H9 (cell line): ENCODE measurements around the gene MRAS. TPM values are rescaled to one million over a fixed set of nuclear protein-coding genes. Genes with fewer than 3 reads are reported as not detected.

ENCODE experiments used
- DNase-seq: peaks from one replicate; pipeline ENCODE4 v3.0.0-alpha.2; 2017
- H2AFZ ChIP-seq: one replicate; pipeline ENCODE4 v1.6.1; 2013; ENCODE audit warnings: mild to moderate bottlenecking, low read length, control low read depth, moderate library complexity
- H2AK5ac ChIP-seq: 2 replicates; pipeline ENCODE4 v1.6.1; 2013; ENCODE audit warnings: low read length, control low read depth, mixed read lengths; ENCODE audit not compliant: insufficient read length
- H2BK120ac ChIP-seq: one replicate; pipeline ENCODE4 v1.6.1; 2013; ENCODE audit warnings: low read depth, mild to moderate bottlenecking, low read length, control low read depth, inconsistent platforms; ENCODE audit not compliant: poor library complexity, severe bottlenecking
- H2BK12ac ChIP-seq: 2 replicates; pipeline ENCODE4 v1.6.1; 2013; ENCODE audit warnings: low read length, control low read depth, mixed read lengths, low read depth; ENCODE audit not compliant: insufficient read length
- H2BK15ac ChIP-seq: 2 replicates; pipeline ENCODE4 v1.6.1; 2013; ENCODE audit warnings: low read depth, low read length, control low read depth
- H2BK20ac ChIP-seq: one replicate; pipeline ENCODE4 v1.6.1; 2013; ENCODE audit warnings: low read depth, mild to moderate bottlenecking, low read length, control low read depth, inconsistent platforms; ENCODE audit not compliant: poor library complexity, severe bottlenecking
- H2BK5ac ChIP-seq: 2 replicates; pipeline ENCODE4 v1.6.1; 2013; ENCODE audit warnings: low read length, control low read depth, mixed read lengths; ENCODE audit not compliant: insufficient read length
- H3K14ac ChIP-seq: 2 replicates; pipeline ENCODE4 v1.6.1; 2013; ENCODE audit warnings: low read length, control low read depth; ENCODE audit not compliant: insufficient read depth
- H3K18ac ChIP-seq: 2 replicates; pipeline ENCODE4 v1.6.1; 2013; ENCODE audit warnings: low read depth, mild to moderate bottlenecking, mixed read lengths, low read length, control low read depth; ENCODE audit not compliant: insufficient read length
- H3K23ac ChIP-seq: 2 replicates; pipeline ENCODE4 v1.6.1; 2013; ENCODE audit warnings: low read length, control low read depth, mixed read lengths, low read depth; ENCODE audit not compliant: insufficient read length
- H3K23me2 ChIP-seq: 2 replicates; pipeline ENCODE4 v1.6.1; 2013; ENCODE audit warnings: low read depth, mild to moderate bottlenecking, mixed read lengths, low read length, control low read depth; ENCODE audit not compliant: insufficient read length, poor library complexity, severe bottlenecking
- H3K27ac ChIP-seq: 2 replicates; pipeline ENCODE4 v1.5.1; 2013; ENCODE audit warnings: low read length, control low read depth, mixed read lengths, low read depth; ENCODE audit not compliant: insufficient read length
- H3K27me3 ChIP-seq: 2 replicates; pipeline ENCODE4 v1.6.1; 2013; ENCODE audit warnings: low read length, control low read depth, inconsistent platforms; ENCODE audit not compliant: insufficient read depth
- H3K4ac ChIP-seq: 2 replicates; pipeline ENCODE4 v1.6.1; 2013; ENCODE audit warnings: low read depth, mild to moderate bottlenecking, control low read depth, inconsistent platforms, low read length, moderate library complexity
- H3K4me1 ChIP-seq: 2 replicates; pipeline ENCODE4 v1.6.1; 2013; ENCODE audit warnings: low read length, control low read depth, inconsistent platforms; ENCODE audit not compliant: insufficient read depth
- H3K4me2 ChIP-seq: 2 replicates; pipeline ENCODE4 v1.6.1; 2013; ENCODE audit warnings: low read length, control low read depth, mixed read lengths; ENCODE audit not compliant: insufficient read length, insufficient read depth
- H3K56ac ChIP-seq: 2 replicates; pipeline ENCODE4 v1.6.1; 2013; ENCODE audit warnings: low read depth, mild to moderate bottlenecking, mixed read lengths, low read length, control low read depth; ENCODE audit not compliant: insufficient read length
- H3K79me1 ChIP-seq: 2 replicates; pipeline ENCODE4 v1.6.1; 2013; ENCODE audit warnings: low read depth, mild to moderate bottlenecking, moderate library complexity, low read length, control low read depth, inconsistent platforms; ENCODE audit not compliant: insufficient read depth, poor library complexity, severe bottlenecking
- H3K79me2 ChIP-seq: 2 replicates; pipeline ENCODE4 v1.6.1; 2013; ENCODE audit warnings: low read length, control low read depth, inconsistent platforms; ENCODE audit not compliant: insufficient read depth
- H3K9ac ChIP-seq: 2 replicates; pipeline ENCODE4 v1.6.1; 2013; ENCODE audit warnings: low read length, control low read depth, mixed read lengths; ENCODE audit not compliant: insufficient read length; ENCODE audit errors: extremely low read depth
- H3K9me3 ChIP-seq: one replicate; pipeline ENCODE4 v1.6.1; 2013; ENCODE audit warnings: low read depth, low read length, inconsistent platforms; ENCODE audit not compliant: control insufficient read depth
- H3T11ph ChIP-seq: one replicate; pipeline ENCODE4 v1.6.1; 2013; ENCODE audit warnings: mild to moderate bottlenecking, low read length, control low read depth, inconsistent platforms
- H4K20me1 ChIP-seq: one replicate; pipeline ENCODE4 v1.6.1; 2013; ENCODE audit not compliant: control insufficient read depth, insufficient read length, insufficient read depth
- H4K5ac ChIP-seq: 2 replicates; pipeline ENCODE4 v1.6.1; 2013; ENCODE audit warnings: low read depth, mild to moderate bottlenecking, mixed read lengths, low read length, control low read depth; ENCODE audit not compliant: insufficient read length
- H4K8ac ChIP-seq: replicated peaks from 2 replicates; pipeline ENCODE4 v1.6.1; 2013; ENCODE audit warnings: low read length, control low read depth, mixed read lengths, low read depth; ENCODE audit not compliant: insufficient read length
- H4K91ac ChIP-seq: 2 replicates; pipeline ENCODE4 v1.6.1; 2013; ENCODE audit warnings: low read depth, mild to moderate bottlenecking, moderate library complexity, mixed read lengths, low read length, control low read depth; ENCODE audit not compliant: insufficient read length
- H3K27ac Mint-ChIP-seq, 3 experiments: 2 replicates in 2 of 3; 3 replicates in 1 of 3; pipeline ENCODE4 v1.8.0; 2020 to 2021; ENCODE audit warnings: mixed read lengths in 3 of 3, mild to moderate bottlenecking in 1 of 3, moderate library complexity in 1 of 3
- H3K27me3 Mint-ChIP-seq: 2 replicates; pipeline ENCODE4 v1.8.0; 2021; ENCODE audit warnings: low read depth, mild to moderate bottlenecking, moderate library complexity, mixed read lengths
- H3K36me3 Mint-ChIP-seq, 3 experiments: 2 replicates in 2 of 3; 3 replicates in 1 of 3; pipeline ENCODE4 v1.8.0; 2020 to 2021; ENCODE audit warnings: low read depth in 3 of 3, mixed read lengths in 3 of 3; ENCODE audit not compliant: insufficient read depth in 1 of 3
- H3K4me1 Mint-ChIP-seq, 2 experiments: 2 replicates each; pipeline ENCODE4 v1.8.0; 2020; ENCODE audit warnings: mixed read lengths in 2 of 2
- H3K4me3 Mint-ChIP-seq, 2 experiments: 2 replicates in 1 of 2; 3 replicates in 1 of 2; pipeline ENCODE4 v1.8.0; 2020 to 2021; ENCODE audit warnings: mild to moderate bottlenecking in 2 of 2, mixed read lengths in 2 of 2, moderate library complexity in 1 of 2
- H3K9me3 Mint-ChIP-seq, 2 experiments: 2 replicates in 1 of 2; 3 replicates in 1 of 2; pipeline ENCODE4 v1.8.0; 2020; ENCODE audit warnings: mild to moderate bottlenecking in 2 of 2, mixed read lengths in 2 of 2, moderate library complexity in 1 of 2
- CTCF ChIP-seq: fragments of 200-600 bp; sonication (generic); conservative IDR thresholded peaks from 3 replicates; pipeline ENCODE4 v1.8.0; 2021; ENCODE audit warnings: antibody characterized with exemption, mild to moderate bottlenecking
- WGBS: extraction: QIAGEN DNeasy Blood & Tissue Kit; methylation state at CpG from one replicate; pipeline ENCODE4 v1.1.7; 2013; ENCODE audit warnings: missing lambda C conversion rate, low lambda C conversion rate, mixed read lengths; ENCODE audit not compliant: insufficient read length; ENCODE audit errors: extremely low coverage; 5-methylcytosine and 5-hydroxymethylcytosine counted together
- total RNA-seq: library from RNA; stranded (reverse); gene quantifications from 2 replicates; pipeline ENCODE4 v1.2.1, GENCODE V29; 2021

Gene MRAS
- total RNA-seq, 1 experiment from 2014 or later = 10.9 TPM

GRCh38 chr3:138377804-138378203 lies 29.4 kb downstream of the MRAS start:
- H3K23me2 ChIP-seq = no peaks in the 10 kb centered on the region
- no peak overlapping the region for H2BK120ac ChIP-seq
- H2AK5ac ChIP-seq = no peak overlapping the region
- H4K91ac ChIP-seq = no peak overlapping the region
- H2BK20ac ChIP-seq = no peak overlapping the region
- H2AFZ ChIP-seq = no peak overlapping the region
- no peak overlapping the region for H4K5ac ChIP-seq
- H2BK12ac ChIP-seq = no peak overlapping the region
- H3K79me1 ChIP-seq = no peaks in the 10 kb centered on the region
- Mint-ChIP-seq H3K9me3 (no peaks in the 10 kb centered on the region), H3K36me3 (peaks cover 3 to 15% (median 7%) of the 10 kb centered on the region in 3 experiments; a peak in 6 of 7 replicates), H3K4me3 (no peak overlapping the region), H3K27me3 (no peaks in the 10 kb centered on the region), H3K4me1 (peaks cover 7 to 8% of the 10 kb centered on the region in 2 experiments), H3K27ac (no peak overlapping the region)
- no peaks in the 10 kb centered on the region for H4K20me1 ChIP-seq
- H3K23ac ChIP-seq = no peak overlapping the region
- H3K4ac ChIP-seq = no peak overlapping the region
- no peak overlapping the region for H3K9ac ChIP-seq
- no peaks in the 10 kb centered on the region for H3K4me1 ChIP-seq
- 100% methylated on average over 1 of the region's 5 CpGs for WGBS
- H3K4me2 ChIP-seq = no peak overlapping the region
- no peak overlapping the region for H4K8ac ChIP-seq
- no peak overlapping the region for H3K14ac ChIP-seq
- H3T11ph ChIP-seq = no peak overlapping the region
- DNase-seq = no peak
- no peaks in the 10 kb centered on the region for H3K27me3 ChIP-seq
- no peak overlapping the region for H3K27ac ChIP-seq
- no peak overlapping the region for H2BK15ac ChIP-seq
- H2BK5ac ChIP-seq = no peak overlapping the region
- H3K9me3 ChIP-seq = no peaks in the 10 kb centered on the region
- H3K79me2 ChIP-seq = no peaks in the 10 kb centered on the region
- H3K56ac ChIP-seq = no peak overlapping the region
- TF ChIP-seq CTCF = no peak
- no peak overlapping the region for H3K18ac ChIP-seq
